Omental fat pad (tissue), 4 donors: Measurements from ENCODE around the gene SAV1. TPM values are rescaled to one million over a fixed set of nuclear protein-coding genes. Genes with fewer than 3 reads are reported as not detected.

Experiments used
- ATAC-seq: fragments of 150-250 bp; one replicate; pipeline ENCODE4 v1.9.1; 2016; ENCODE audit warnings: mild to moderate bottlenecking, moderate library complexity; ENCODE audit not compliant: low FRiP score
- DNase-seq: peaks from one replicate; pipeline ENCODE4 v3.0.0-alpha.2; 2019; ENCODE audit warnings: low spot score
- small RNA-seq: library from RNA; depleted of rRNA; stranded (forward); fragments of <200 nt; gene quantifications from one replicate; pipeline ENCODE3, GENCODE V24; 2016
- total RNA-seq, 4 donors: library from RNA; depleted of rRNA; stranded (reverse); fragments of >200 nt; gene quantifications; one replicate each; pipeline ENCODE4 v1.1.0, GENCODE V29; 2016
- TF ChIP-seq, protein P1 (sequence below), 3 donors: fragments of 450-650 bp; IDR thresholded peaks; one replicate each; pipeline ENCODE4 v1.5.1; 2016 to 2017; ENCODE audit warnings: antibody characterized with exemption in 3 of 3, mild to moderate bottlenecking in 3 of 3, moderate library complexity in 2 of 3

The SAV1 gene
- total RNA-seq, 4 donors from 2014 or later = 37.7 to 49.7 (median 40.0) TPM

DNA sequence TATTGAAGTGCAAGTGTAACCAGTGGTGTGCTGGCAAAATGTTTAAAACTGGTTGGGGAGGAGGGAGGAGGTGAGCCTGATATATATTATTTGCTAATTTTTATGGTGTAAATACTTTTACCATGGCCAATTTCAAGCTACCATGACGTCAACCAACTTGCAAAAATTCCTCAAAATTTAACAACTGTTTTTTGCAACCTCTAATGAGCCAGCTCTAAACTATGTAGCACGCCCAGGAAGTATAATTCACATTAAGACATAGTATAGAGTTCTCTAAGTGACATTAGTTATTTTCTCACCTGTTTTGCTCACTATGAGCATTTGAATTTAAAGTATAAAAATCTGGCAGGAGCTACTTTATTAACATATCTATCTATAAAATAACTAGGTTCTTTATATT, 66.7 kb downstream of the SAV1 start:
- DNase-seq (no peak), ATAC-seq (no peak)
- TF ChIP-seq, protein P1, sequence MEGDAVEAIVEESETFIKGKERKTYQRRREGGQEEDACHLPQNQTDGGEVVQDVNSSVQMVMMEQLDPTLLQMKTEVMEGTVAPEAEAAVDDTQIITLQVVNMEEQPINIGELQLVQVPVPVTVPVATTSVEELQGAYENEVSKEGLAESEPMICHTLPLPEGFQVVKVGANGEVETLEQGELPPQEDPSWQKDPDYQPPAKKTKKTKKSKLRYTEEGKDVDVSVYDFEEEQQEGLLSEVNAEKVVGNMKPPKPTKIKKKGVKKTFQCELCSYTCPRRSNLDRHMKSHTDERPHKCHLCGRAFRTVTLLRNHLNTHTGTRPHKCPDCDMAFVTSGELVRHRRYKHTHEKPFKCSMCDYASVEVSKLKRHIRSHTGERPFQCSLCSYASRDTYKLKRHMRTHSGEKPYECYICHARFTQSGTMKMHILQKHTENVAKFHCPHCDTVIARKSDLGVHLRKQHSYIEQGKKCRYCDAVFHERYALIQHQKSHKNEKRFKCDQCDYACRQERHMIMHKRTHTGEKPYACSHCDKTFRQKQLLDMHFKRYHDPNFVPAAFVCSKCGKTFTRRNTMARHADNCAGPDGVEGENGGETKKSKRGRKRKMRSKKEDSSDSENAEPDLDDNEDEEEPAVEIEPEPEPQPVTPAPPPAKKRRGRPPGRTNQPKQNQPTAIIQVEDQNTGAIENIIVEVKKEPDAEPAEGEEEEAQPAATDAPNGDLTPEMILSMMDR (IDR thresholded peaks at IDR 0.05) = no peak

- TF ChIP-seq, protein P1 (IDR thresholded peaks at IDR 0.05) = no peak
- ATAC-seq (no peak), DNase-seq (no peak)
These were observed 67.3 kb downstream of the SAV1 start for GRCh38 chr14:50600849-50601248.

DNA sequence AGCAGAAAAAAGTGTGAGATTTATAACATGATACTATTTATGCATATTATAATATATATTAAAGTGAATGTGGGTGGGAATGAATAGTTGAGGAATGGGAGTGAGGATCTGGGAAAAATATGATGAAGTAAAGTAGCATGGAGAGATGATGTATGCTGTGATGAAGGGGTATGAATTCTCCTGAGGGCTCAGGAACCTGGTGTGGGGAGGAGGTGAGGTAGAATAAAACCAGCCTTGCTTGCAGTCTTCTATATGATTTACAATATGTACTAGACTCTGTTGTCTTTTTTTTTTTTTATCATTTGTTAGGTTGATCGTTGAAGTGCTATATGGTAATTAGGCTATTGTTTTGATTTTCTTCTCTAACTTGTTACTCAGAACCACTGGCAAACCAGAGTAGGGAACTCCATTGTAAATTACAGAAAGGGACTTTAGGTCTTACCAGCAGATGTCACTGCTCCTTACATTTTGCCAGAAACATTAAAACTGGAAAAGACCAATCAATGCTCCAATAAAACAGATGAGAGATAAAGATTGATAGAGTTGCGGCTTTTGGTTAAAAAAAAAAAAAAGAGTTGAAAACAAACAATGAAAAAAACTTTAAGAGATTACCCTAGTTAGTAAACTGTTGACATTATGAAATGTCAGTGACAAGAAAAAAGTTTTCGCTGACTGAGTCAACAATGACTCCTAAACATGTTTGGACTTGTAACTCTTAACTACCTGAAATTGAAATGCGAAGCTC, 68.2 kb downstream of the SAV1 start:
- TF ChIP-seq, protein P1 (IDR thresholded peaks at IDR 0.05) = no peak
- DNase-seq (no peak), ATAC-seq (no peak)

GRCh38 chr14:50598765-50599164, 69.3 kb downstream of the SAV1 start:
- DNase-seq (no peak), ATAC-seq (no peak)
- TF ChIP-seq, protein P1 (IDR thresholded peaks at IDR 0.05) = no peak

GRCh38 chr14:50594577-50595316, 73.4 kb downstream of the SAV1 start:
- no peak for DNase-seq
- no peak for ATAC-seq
- TF ChIP-seq, protein P1 (IDR thresholded peaks at IDR 0.05) = no peak

DNA sequence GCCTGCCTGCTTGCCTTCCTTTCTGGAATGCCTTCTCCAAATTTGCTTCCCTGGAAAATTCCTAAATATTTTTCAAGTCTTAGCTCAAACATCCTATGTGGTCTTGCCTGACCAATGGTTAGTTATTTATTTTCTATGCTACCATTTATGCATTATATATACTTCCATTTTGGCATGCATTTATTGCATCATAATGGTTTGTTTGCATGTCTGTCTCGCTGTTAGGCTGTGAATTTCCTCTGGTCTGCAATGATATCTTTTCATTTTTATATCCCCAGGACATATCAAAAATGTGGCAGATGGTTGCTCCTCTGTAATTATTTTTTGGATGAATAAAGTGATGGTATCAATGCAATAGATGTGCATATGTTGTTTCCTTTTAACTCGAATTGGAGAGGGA, 77.6 kb downstream of the SAV1 start:
- TF ChIP-seq, protein P1 (IDR thresholded peaks at IDR 0.05) = no peak
- no peak for DNase-seq
- ATAC-seq = no peak

Small RNA genes lying within 50 kb of the gene (small RNA-seq; reads per million reads assigned to genes)
- not detected for gene RN7SL452P

Other genes with a start within 250 kb of the SAV1 start
- gene MAP4K5, start 135.7 kb downstream of the SAV1 start, total RNA-seq = 100 to 1,000 TPM in 2 of 4 donors, 10 to 100 TPM in 2; 78.9 to 161 (median 101) TPM
- 10 to 100 TPM in 1 of 4 donors, 1 to 10 TPM in 3; 3.6 to 11.3 (median 5.6) TPM for gene ATL1, start 108.2 kb downstream of the SAV1 start, total RNA-seq
- 10 to 100 TPM; 23.7 to 51.2 (median 29.5) TPM for gene NIN, start 162.9 kb upstream of the SAV1 start, total RNA-seq
- 1 to 10 TPM in 1 of 4 donors, not detected in 3; 2.5 TPM for gene ABHD12B, start 203.7 kb upstream of the SAV1 start, total RNA-seq